Left lung (tissue), 10 donors: Measurements from ENCODE around the gene HTD2. TPM values are rescaled to one million over a fixed set of nuclear protein-coding genes. Genes with fewer than 3 reads are reported as not detected.
"Not testable (repeated sequence)": the region's sequence is repeated elsewhere in the genome, so short reads cannot be mapped to it uniquely, and the experiment has no call there.

Source experiments
- ATAC-seq: fragments of 200-7000 bp; cut with Tn5 transposase; one replicate; pipeline ENCODE4 v1.9.1; 2020; ENCODE audit warnings: moderate library complexity
- DNase-seq, 4 donors: peaks; one replicate each; pipeline ENCODE4 v3.0.0-alpha.2; 2013 to 2020
- H3K27ac ChIP-seq, 2 donors: fragments of 200-600 bp; sonication (generic) in 1 of 2; one replicate each; pipeline versions ENCODE4 v1.5.0 to v1.8.0; 2020 to 2021
- H3K27me3 ChIP-seq, 2 donors: fragments of 200-600 bp; sonication (generic) in 1 of 2; one replicate each; pipeline versions ENCODE4 v1.5.0 to v1.8.0; 2020 to 2021
- H3K36me3 ChIP-seq, 2 donors: fragments of 200-600 bp; sonication (generic) in 1 of 2; one replicate each; pipeline versions ENCODE4 v1.5.0 to v1.8.0; 2020 to 2021
- H3K4me1 ChIP-seq, 2 donors: fragments of 200-600 bp; one replicate each; pipeline ENCODE4 v1.8.0; 2021
- H3K4me3 ChIP-seq, 2 donors: fragments of 200-600 bp; sonication (generic) in 1 of 2; one replicate each; pipeline versions ENCODE4 v1.5.0 to v1.8.0; 2020 to 2021; ENCODE audit warnings: mild to moderate bottlenecking in 1 of 2
- H3K9me3 ChIP-seq, 2 donors: fragments of 200-600 bp; sonication (generic) in 1 of 2; one replicate each; pipeline versions ENCODE4 v1.5.0 to v1.8.0; 2020 to 2021
- CTCF ChIP-seq, 2 donors: fragments of 200-600 bp; sonication (generic) in 1 of 2; IDR thresholded peaks; one replicate each; pipeline versions ENCODE4 v1.5.0 to v1.8.0; 2021; ENCODE audit warnings: antibody characterized with exemption in 2 of 2
- intact Hi-C, 2 donors: fragments of 100-400 bp; cut with DNase I; formaldehyde crosslinking; loops; one replicate each; pipeline versions ENCODE4 v1.11.2 to v1.14.2; 2022
- polyA plus RNA-seq, 6 donors: library from polyadenylated mRNA; unstranded; fragments of 120-200 nt; gene quantifications; one replicate each; pipeline ENCODE4 v1.2.1, GENCODE V29; 2013; ENCODE audit not compliant: insufficient read length in 6 of 6
- total RNA-seq, 2 donors: library from RNA; stranded (reverse); fragmentation: NEBNext Ultra II Directional; extraction: Animal tissue kit (Norgen Biotek cat#: 25700); gene quantifications; one replicate each; pipeline ENCODE4 v1.2.1, GENCODE V29; 2021
- donor health status: DM: no; HTN: yes; CAD: no.
- donor health status: DM: no; HTN: no; CAD: no.

Gene HTD2
- total and polyA plus RNA-seq, 8 donors, result 7.6 to 14.0 (median 11.9) TPM

GRCh38 chr3:58271901-58272501 is 34.3 kb upstream of the HTD2 start:
- peaks cover 0 to 17% of the 10 kb centered on the region in 2 donors for H3K4me1 ChIP-seq
- intact Hi-C loops, result no loop called here
- TF ChIP-seq CTCF (IDR thresholded peaks at IDR 0.05), result no peak
- peak overlapping the region; percentile 19 to 29 for H3K27ac ChIP-seq
- H3K36me3 ChIP-seq, result peaks cover 0 to 31% of the 10 kb centered on the region in 2 donors
- DNase-seq (no peak), ATAC-seq (peak; percentile 82)
- no peak overlapping the region for H3K4me3 ChIP-seq
- H3K27me3 ChIP-seq, result no peaks in the 10 kb centered on the region
- no peaks in the 10 kb centered on the region for H3K9me3 ChIP-seq

GRCh38 chr3:58272891-58273290 is 33.4 kb upstream of the HTD2 start:
- no peak overlapping the region for H3K4me3 ChIP-seq
- H3K4me1 ChIP-seq, result peaks cover 0 to 17% of the 10 kb centered on the region in 2 donors
- ATAC-seq (no peak), DNase-seq (no peak)
- peaks cover 0 to 23% of the 10 kb centered on the region in 2 donors for H3K36me3 ChIP-seq
- intact Hi-C loops, result no loop called here
- no peak for TF ChIP-seq CTCF (IDR thresholded peaks at IDR 0.05)
- H3K27ac ChIP-seq, result no peak overlapping the region
- no peaks in the 10 kb centered on the region for H3K27me3 ChIP-seq
- no peaks in the 10 kb centered on the region for H3K9me3 ChIP-seq

- not testable (repeated sequence) for H3K27ac ChIP-seq, DNase-seq, ATAC-seq
These were observed 33.0 kb upstream of the HTD2 start for GRCh38 chr3:58273362-58273761.

GRCh38 chr3:58274027-58274614 is 32.2 kb upstream of the HTD2 start:
- Histone ChIP-seq H3K4me3 (no peak overlapping the region), H3K36me3 (peaks cover 0 to 18% of the 10 kb centered on the region in 2 donors), H3K4me1 (peaks cover 0 to 17% of the 10 kb centered on the region in 2 donors), H3K27me3 (no peaks in the 10 kb centered on the region), H3K9me3 (no peaks in the 10 kb centered on the region), H3K27ac (peak overlapping the region in 1 of 2 donors; percentile 1)
- TF ChIP-seq CTCF (IDR thresholded peaks at IDR 0.05), result no peak
- DNase-seq (no peak), ATAC-seq (no peak)
- intact Hi-C loops, result no loop called here

More at GRCh38 chr3:58273362-58273761, 33.0 kb upstream of the HTD2 start:
- H3K9me3 ChIP-seq, H3K4me3 ChIP-seq, intact Hi-C loops, H3K27me3 ChIP-seq: not testable (repeated sequence)
- Histone ChIP-seq H3K4me1 (peaks cover 0 to 17% of the 10 kb centered on the region in 2 donors), H3K36me3 (peaks cover 0 to 23% of the 10 kb centered on the region in 2 donors)

- H3K27me3 ChIP-seq, result no peaks in the 10 kb centered on the region
- no peak for ATAC-seq
- no peaks in the 10 kb centered on the region for H3K4me1 ChIP-seq
- H3K4me3 ChIP-seq, result no peak overlapping the region
- TF ChIP-seq CTCF (IDR thresholded peaks at IDR 0.05), result no peak
- H3K36me3 ChIP-seq, result peaks cover 0 to 33% of the 10 kb centered on the region in 2 donors
- intact Hi-C loops, result no loop called here
- H3K9me3 ChIP-seq, result no peaks in the 10 kb centered on the region
- H3K27ac ChIP-seq, result no peak overlapping the region
- no peak for DNase-seq
These were observed 25.3 kb upstream of the HTD2 start for GRCh38 chr3:58281069-58281468.
